ENCODE results near the gene MRPS23. TPM values are rescaled to one million over a fixed set of nuclear protein-coding genes. Genes with fewer than 3 reads are reported as not detected.
A peak's percentile ranks its signal among the peaks of the same experiment; 100 is the strongest.

MRPS23 gene
- total and polyA plus RNA-seq, 12 donors = 8.5 to 90.6 (median 36.6) TPM

GRCh38 chr17:57801044-57801711 lies 48.7 kb downstream of the MRPS23 start:
- H3K9me3 ChIP-seq (replicated peaks in 1 of 3) = no peaks in the 10 kb centered on the region
- no peak for TF ChIP-seq CTCF (IDR thresholded peaks at IDR 0.05)
- no peak for TF ChIP-seq POLR2A (IDR thresholded peaks at IDR 0.05)
- no peaks in the 10 kb centered on the region for H3K27me3 ChIP-seq
- H3K27ac ChIP-seq = no peak overlapping the region
- no peak overlapping the region for H3K4me3 ChIP-seq
- no peaks in the 10 kb centered on the region for H3K36me3 ChIP-seq (replicated peaks in 1 of 2)
- intact Hi-C loops (cut with DNase I) = loop anchor here in 1 of 2 donors (10.0 kb wide), 1 partner anchor 106 kb away; no protein-coding TSS in a partner anchor
- 61 to 91% (median 76%) methylated on average over 3 of the region's 3 CpGs for WGBS, 4 donors
- DNase-seq = no peak
- no peaks in the 10 kb centered on the region for H3K4me1 ChIP-seq (replicated peaks in 1 of 2)

GRCh38 chr17:57794841-57795240 lies 55.0 kb downstream of the MRPS23 start:
- H3K4me3 ChIP-seq = no peak overlapping the region
- TF ChIP-seq POLR2A (IDR thresholded peaks at IDR 0.05) (no peak), CTCF (IDR thresholded peaks at IDR 0.05) (no peak)
- no peaks in the 10 kb centered on the region for H3K27me3 ChIP-seq
- H3K4me1 ChIP-seq (replicated peaks in 1 of 2) = no peaks in the 10 kb centered on the region
- H3K9me3 ChIP-seq (replicated peaks in 1 of 3) = no peaks in the 10 kb centered on the region
- WGBS, 4 donors = 56 to 68% (median 60%) methylated on average over 2 of the region's 2 CpGs
- no peak overlapping the region for H3K27ac ChIP-seq
- DNase-seq = no peak
- intact Hi-C loops (cut with DNase I) = no loop called here
- no peaks in the 10 kb centered on the region for H3K36me3 ChIP-seq (replicated peaks in 1 of 2)

GRCh38 chr17:57788725-57789124 lies 61.1 kb downstream of the MRPS23 start:
- intact Hi-C loops (cut with DNase I) = no loop called here
- Histone ChIP-seq H3K4me1 (replicated peaks in 1 of 2) (peaks cover 0 to under 1% of the 10 kb centered on the region in 2 donors), H3K4me3 (no peak overlapping the region), H3K9me3 (replicated peaks in 1 of 3) (no peaks in the 10 kb centered on the region), H3K27ac (no peak overlapping the region), H3K36me3 (replicated peaks in 1 of 2) (no peaks in the 10 kb centered on the region), H3K27me3 (no peaks in the 10 kb centered on the region)
- DNase-seq = no peak
- TF ChIP-seq CTCF (IDR thresholded peaks at IDR 0.05) (no peak), POLR2A (IDR thresholded peaks at IDR 0.05) (no peak)
- WGBS, 4 donors = 73 to 79% (median 77%) methylated on average over 4 of the region's 4 CpGs

- WGBS, 4 donors = 65 to 87% (median 71%) methylated on average over 7 of the region's 7 CpGs
- H3K4me1 ChIP-seq (replicated peaks in 1 of 2) = peaks cover 6 to 27% of the 10 kb centered on the region in 2 donors
- DNase-seq = peak in 6 of 7 donors; percentile 39 to 83 (median 52)
- intact Hi-C loops (cut with DNase I) = no loop called here
- H3K27me3 ChIP-seq = no peaks in the 10 kb centered on the region
- no peak overlapping the region for H3K4me3 ChIP-seq
- TF ChIP-seq POLR2A (IDR thresholded peaks at IDR 0.05) (no peak), CTCF (IDR thresholded peaks at IDR 0.05) (no peak)
- H3K27ac ChIP-seq = peak overlapping the region in 1 of 5 donors; percentile 82
- no peaks in the 10 kb centered on the region for H3K9me3 ChIP-seq (replicated peaks in 1 of 3)
- H3K36me3 ChIP-seq (replicated peaks in 1 of 2) = no peaks in the 10 kb centered on the region
These were observed 64.8 kb downstream of the MRPS23 start for GRCh38 chr17:57785022-57785421.

Small RNA genes lying within 50 kb of the gene (small RNA-seq; reads per million reads assigned to genes)
- 0 reads per million in 2 donors for gene RN7SKP94

Other genes with a start within 250 kb of the MRPS23 start
- gene CCDC182, start 104.7 kb downstream of the MRPS23 start, total RNA-seq = not detected
- not detected for gene CCDC182, start 104.7 kb downstream of the MRPS23 start, polyA plus RNA-seq
- gene CUEDC1, start 105.4 kb upstream of the MRPS23 start, total RNA-seq = 10 to 100 TPM in 8 of 9 donors, 1 to 10 TPM in 1; 9.4 to 47.3 (median 38.0) TPM
- 10 to 100 TPM; 19.9 to 45.1 (median 40.1) TPM for gene CUEDC1, start 105.4 kb upstream of the MRPS23 start, polyA plus RNA-seq
- 100 to 1,000 TPM in 1 of 9 donors, 10 to 100 TPM in 8; 40.8 to 105 (median 72.0) TPM for gene VEZF1, start 138.2 kb upstream of the MRPS23 start, total RNA-seq
- gene VEZF1, start 138.2 kb upstream of the MRPS23 start, polyA plus RNA-seq = 10 to 100 TPM; 14.1 to 58.5 (median 23.1) TPM
- 100 to 1,000 TPM; 131 to 236 (median 206) TPM for gene SRSF1, start 157.2 kb upstream of the MRPS23 start, total RNA-seq
- 100 to 1,000 TPM; 105 to 276 (median 137) TPM for gene SRSF1, start 157.2 kb upstream of the MRPS23 start, polyA plus RNA-seq
- 100 to 1,000 TPM in 1 of 9 donors, 10 to 100 TPM in 8; 18.5 to 207 (median 46.6) TPM for gene DYNLL2, start 233.4 kb upstream of the MRPS23 start, total RNA-seq
- 100 to 1,000 TPM in 1 of 3 donors, 10 to 100 TPM in 2; 19.8 to 194 (median 31.0) TPM for gene DYNLL2, start 233.4 kb upstream of the MRPS23 start, polyA plus RNA-seq